Gastroesophageal sphincter (tissue), 4 donors: Measurements from ENCODE around the gene PRR35. TPM values are rescaled to one million over a fixed set of nuclear protein-coding genes. Genes with fewer than 3 reads are reported as not detected.

ENCODE experiments used
- small RNA-seq, 4 donors: library from RNA; depleted of rRNA; stranded (forward); fragments of <200 nt; gene quantifications; one replicate each; pipeline ENCODE3, GENCODE V24; 2016
- total RNA-seq, 4 donors: library from RNA; depleted of rRNA; stranded (reverse); fragments of >200 nt; gene quantifications; one replicate each; pipeline ENCODE4 v1.1.0, GENCODE V29; 2016

The PRR35 gene
- total RNA-seq, 4 donors from 2014 or later = not detected

Small RNA genes lying within 50 kb of the gene (small RNA-seq; reads per million reads assigned to genes)
- gene MIR3176 = 0 to 1.1 (median 0.35) reads per million in 4 donors
- gene MIR5587 = 0 to 0.86 (median 0.06) reads per million in 4 donors
- 0 reads per million in 4 donors for gene Z98883.1

Other genes starting within 250 kb of the PRR35 start
- 10 to 100 TPM; 26.0 to 58.8 (median 32.9) TPM for gene AXIN1, start 207.7 kb upstream of the PRR35 start, total RNA-seq
- gene MRPL28, start 189.9 kb upstream of the PRR35 start, total RNA-seq = 10 to 100 TPM; 47.7 to 93.5 (median 55.8) TPM
- gene PGAP6, start 178.4 kb upstream of the PRR35 start, total RNA-seq = 10 to 100 TPM; 19.9 to 47.6 (median 24.3) TPM
- 100 to 1,000 TPM in 3 of 4 donors, 10 to 100 TPM in 1; 61.1 to 169 (median 136) TPM for gene NME4, start 163.2 kb upstream of the PRR35 start, total RNA-seq
- gene DECR2, start 158.5 kb upstream of the PRR35 start, total RNA-seq = 10 to 100 TPM; 11.7 to 25.4 (median 19.9) TPM
- gene RAB11FIP3, start 134.7 kb upstream of the PRR35 start, total RNA-seq = 10 to 100 TPM; 47.4 to 88.9 (median 58.6) TPM
- gene CAPN15, start 32.7 kb upstream of the PRR35 start, total RNA-seq = 10 to 100 TPM; 21.8 to 42.7 (median 29.2) TPM
- 1 to 10 TPM in 2 of 4 donors, under 1 TPM in 2; 0.47 to 2.9 (median 0.87) TPM for gene NHLRC4, start 6.6 kb downstream of the PRR35 start, total RNA-seq
- 10 to 100 TPM; 30.4 to 42.4 (median 36.8) TPM for gene PIGQ, start 9.6 kb downstream of the PRR35 start, total RNA-seq
- gene RAB40C, start 29.7 kb downstream of the PRR35 start, total RNA-seq = 10 to 100 TPM; 17.7 to 28.3 (median 22.1) TPM
- gene WFIKKN1, start 70.6 kb downstream of the PRR35 start, total RNA-seq = under 1 TPM in 3 of 4 donors, not detected in 1; 0.17 to 0.93 (median 0.35) TPM
- gene METTL26, start 75.9 kb downstream of the PRR35 start, total RNA-seq = 100 to 1,000 TPM in 3 of 4 donors, 10 to 100 TPM in 1; 94.8 to 146 (median 112) TPM
- gene MCRIP2, start 81.4 kb downstream of the PRR35 start, total RNA-seq = 10 to 100 TPM; 25.4 to 70.0 (median 51.9) TPM
- 10 to 100 TPM in 3 of 4 donors, 1 to 10 TPM in 1; 8.5 to 21.2 (median 16.8) TPM for gene WDR90, start 89.0 kb downstream of the PRR35 start, total RNA-seq
- 10 to 100 TPM; 50.2 to 64.0 (median 55.0) TPM for gene RHOT2, start 107.7 kb downstream of the PRR35 start, total RNA-seq
- gene RHBDL1, start 115.3 kb downstream of the PRR35 start, total RNA-seq = 1 to 10 TPM in 3 of 4 donors, not detected in 1; 1.1 to 1.5 (median 1.3) TPM
- 100 to 1,000 TPM; 161 to 212 (median 179) TPM for gene STUB1, start 120.0 kb downstream of the PRR35 start, total RNA-seq
- 100 to 1,000 TPM in 1 of 4 donors, 10 to 100 TPM in 3; 70.2 to 109 (median 90.5) TPM for gene JMJD8, start 123.9 kb downstream of the PRR35 start, total RNA-seq
- 10 to 100 TPM in 1 of 4 donors, 1 to 10 TPM in 3; 8.1 to 16.7 (median 9.6) TPM for gene WDR24, start 130.0 kb downstream of the PRR35 start, total RNA-seq
- gene FBXL16, start 145.4 kb downstream of the PRR35 start, total RNA-seq = 1 to 10 TPM in 1 of 4 donors, under 1 TPM in 3; 0.27 to 1.4 (median 0.35) TPM
- 10 to 100 TPM; 22.6 to 77.7 (median 63.8) TPM for gene METRN, start 154.7 kb downstream of the PRR35 start, total RNA-seq
- gene ANTKMT, start 160.8 kb downstream of the PRR35 start, total RNA-seq = 10 to 100 TPM; 23.5 to 46.2 (median 31.0) TPM
- gene CCDC78, start 166.0 kb downstream of the PRR35 start, total RNA-seq = under 1 TPM in 1 of 4 donors, not detected in 3; 0.13 TPM
- 1 to 10 TPM; 1.1 to 4.8 (median 2.8) TPM for gene HAGHL, start 166.7 kb downstream of the PRR35 start, total RNA-seq
- 10 to 100 TPM; 18.5 to 46.7 (median 25.6) TPM for gene CIAO3, start 180.6 kb downstream of the PRR35 start, total RNA-seq
- 1 to 10 TPM in 1 of 4 donors, under 1 TPM in 1, not detected in 2; 0.73 to 7.2 TPM for gene MSLN, start 200.3 kb downstream of the PRR35 start, total RNA-seq
- 10 to 100 TPM; 13.4 to 25.8 (median 22.1) TPM for gene RPUSD1, start 228.0 kb downstream of the PRR35 start, total RNA-seq
- gene CHTF18, start 228.2 kb downstream of the PRR35 start, total RNA-seq = 10 to 100 TPM in 2 of 4 donors, 1 to 10 TPM in 2; 4.6 to 10.9 (median 8.3) TPM
- gene GNG13, start 240.3 kb downstream of the PRR35 start, total RNA-seq = not detected